ENCODE measurements around the gene SORBS1.
"Not testable (repeated sequence)": the region's sequence is repeated elsewhere in the genome, so short reads cannot be mapped to it uniquely, and the experiment has no call there.

The SORBS1 gene

GRCh38 chr10:95480102-95480900 lies 80.9 kb downstream of the SORBS1 start:
- no peak for DNase-seq

GRCh38 chr10:95478935-95479334 lies 82.2 kb downstream of the SORBS1 start:
- DNase-seq, result no peak

GRCh38 chr10:95478185-95478584 lies 83.0 kb downstream of the SORBS1 start:
- DNase-seq, result no peak

GRCh38 chr10:95477175-95477520 lies 84.0 kb downstream of the SORBS1 start:
- DNase-seq, result no peak

- DNase-seq, result no peak
Measured at GRCh38 chr10:95476469-95477174, 84.5 kb downstream of the SORBS1 start.

- no peak for DNase-seq
Measured at GRCh38 chr10:95475827-95476468, 85.2 kb downstream of the SORBS1 start.

GRCh38 chr10:95475003-95475383 lies 86.2 kb downstream of the SORBS1 start:
- no peak for DNase-seq

- DNase-seq, result no peak
Measured at GRCh38 chr10:95474228-95475002, 86.8 kb downstream of the SORBS1 start.

GRCh38 chr10:95472304-95473088 lies 88.7 kb downstream of the SORBS1 start:
- no peak for DNase-seq

- DNase-seq, result no peak
Measured at GRCh38 chr10:95469676-95470075, 91.5 kb downstream of the SORBS1 start.

- no peak for DNase-seq
Measured at GRCh38 chr10:95469251-95469650, 91.9 kb downstream of the SORBS1 start.

GRCh38 chr10:95467642-95468041 lies 93.5 kb downstream of the SORBS1 start:
- DNase-seq, result not testable (repeated sequence)

- DNase-seq, result no peak
Measured at GRCh38 chr10:95467162-95467599, 94.0 kb downstream of the SORBS1 start.

- no peak for DNase-seq
Measured at GRCh38 chr10:95466436-95466835, 94.7 kb downstream of the SORBS1 start.

GRCh38 chr10:95464280-95464679 lies 96.9 kb downstream of the SORBS1 start:
- DNase-seq, result no peak

GRCh38 chr10:95462740-95463667 lies 98.2 kb downstream of the SORBS1 start:
- no peak for DNase-seq

- no peak for DNase-seq
Measured at GRCh38 chr10:95461611-95462010, 99.6 kb downstream of the SORBS1 start.

GRCh38 chr10:95459446-95460045 lies 101.6 kb downstream of the SORBS1 start:
- no peak for DNase-seq

GRCh38 chr10:95458871-95459270 lies 102.3 kb downstream of the SORBS1 start:
- no peak for DNase-seq

GRCh38 chr10:95458014-95458413 lies 103.2 kb downstream of the SORBS1 start:
- DNase-seq, result no peak

Measured in activated CD8-positive, alpha-beta memory T cell treated with anti-CD3 and anti-CD28 coated beads, Interleukin-2, amount 50 U/mL, for 48 hours (primary cell).